ENCODE results near the gene RAB36.

- TF ChIP-seq, protein P1, sequence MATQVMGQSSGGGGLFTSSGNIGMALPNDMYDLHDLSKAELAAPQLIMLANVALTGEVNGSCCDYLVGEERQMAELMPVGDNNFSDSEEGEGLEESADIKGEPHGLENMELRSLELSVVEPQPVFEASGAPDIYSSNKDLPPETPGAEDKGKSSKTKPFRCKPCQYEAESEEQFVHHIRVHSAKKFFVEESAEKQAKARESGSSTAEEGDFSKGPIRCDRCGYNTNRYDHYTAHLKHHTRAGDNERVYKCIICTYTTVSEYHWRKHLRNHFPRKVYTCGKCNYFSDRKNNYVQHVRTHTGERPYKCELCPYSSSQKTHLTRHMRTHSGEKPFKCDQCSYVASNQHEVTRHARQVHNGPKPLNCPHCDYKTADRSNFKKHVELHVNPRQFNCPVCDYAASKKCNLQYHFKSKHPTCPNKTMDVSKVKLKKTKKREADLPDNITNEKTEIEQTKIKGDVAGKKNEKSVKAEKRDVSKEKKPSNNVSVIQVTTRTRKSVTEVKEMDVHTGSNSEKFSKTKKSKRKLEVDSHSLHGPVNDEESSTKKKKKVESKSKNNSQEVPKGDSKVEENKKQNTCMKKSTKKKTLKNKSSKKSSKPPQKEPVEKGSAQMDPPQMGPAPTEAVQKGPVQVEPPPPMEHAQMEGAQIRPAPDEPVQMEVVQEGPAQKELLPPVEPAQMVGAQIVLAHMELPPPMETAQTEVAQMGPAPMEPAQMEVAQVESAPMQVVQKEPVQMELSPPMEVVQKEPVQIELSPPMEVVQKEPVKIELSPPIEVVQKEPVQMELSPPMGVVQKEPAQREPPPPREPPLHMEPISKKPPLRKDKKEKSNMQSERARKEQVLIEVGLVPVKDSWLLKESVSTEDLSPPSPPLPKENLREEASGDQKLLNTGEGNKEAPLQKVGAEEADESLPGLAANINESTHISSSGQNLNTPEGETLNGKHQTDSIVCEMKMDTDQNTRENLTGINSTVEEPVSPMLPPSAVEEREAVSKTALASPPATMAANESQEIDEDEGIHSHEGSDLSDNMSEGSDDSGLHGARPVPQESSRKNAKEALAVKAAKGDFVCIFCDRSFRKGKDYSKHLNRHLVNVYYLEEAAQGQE (IDR thresholded peaks at IDR 0.05; ENCODE audit: low read depth): no peak
- TF ChIP-seq RAD21 (IDR thresholded peaks at IDR 0.05; ENCODE audit: low read depth) (no peak), CEBPB (IDR thresholded peaks at IDR 0.05) (no peak), USF1 (IDR thresholded peaks at IDR 0.05) (no peak), YY1 (IDR thresholded peaks at IDR 0.05; ENCODE audit: low read depth) (no peak)
These were observed 23.9 kb upstream of the RAB36 start for GRCh38 chr22:23121424-23121823.
